T-helper 2 cell treated with Interferon-gamma antibody and Interleukin-4, amounts not matched to agents 5 μg/mL and 100 μg/mL, for 36 hours (primary cell): ENCODE measurements around the gene NOXO1.
A peak's percentile ranks its signal among the peaks of the same experiment; 100 is the strongest.

ENCODE experiments used
- DNase-seq: peaks from one replicate; pipeline ENCODE4 v3.0.0; 2021; ENCODE audit warnings: low spot score
- H3K27ac Mint-ChIP-seq: one replicate; pipeline ENCODE4 v1.8.0; 2021; ENCODE audit warnings: mild to moderate bottlenecking, mixed read lengths
- H3K27me3 Mint-ChIP-seq: one replicate; pipeline ENCODE4 v1.8.0; 2021; ENCODE audit warnings: low read depth, mixed read lengths
- H3K36me3 Mint-ChIP-seq: one replicate; pipeline ENCODE4 v1.8.0; 2021; ENCODE audit warnings: low read depth, mixed read lengths
- H3K4me1 Mint-ChIP-seq: one replicate; pipeline ENCODE4 v1.8.0; 2021; ENCODE audit warnings: low read depth, mixed read lengths
- H3K4me3 Mint-ChIP-seq: one replicate; pipeline ENCODE4 v1.8.0; 2022; ENCODE audit warnings: mild to moderate bottlenecking, moderate library complexity, mixed read lengths
- H3K9me3 Mint-ChIP-seq: one replicate; pipeline ENCODE4 v1.8.0; 2021; ENCODE audit warnings: mixed read lengths

Gene NOXO1

GRCh38 chr16:1997494-1998359 is 16.5 kb upstream of the NOXO1 start:
- no peak for DNase-seq
- Mint-ChIP-seq H3K27ac (no peak overlapping the region), H3K9me3 (no peaks in the 10 kb centered on the region), H3K4me3 (no peak overlapping the region), H3K4me1 (no peaks in the 10 kb centered on the region), H3K36me3 (peaks cover 17% of the 10 kb centered on the region), H3K27me3 (no peaks in the 10 kb centered on the region)

DNA sequence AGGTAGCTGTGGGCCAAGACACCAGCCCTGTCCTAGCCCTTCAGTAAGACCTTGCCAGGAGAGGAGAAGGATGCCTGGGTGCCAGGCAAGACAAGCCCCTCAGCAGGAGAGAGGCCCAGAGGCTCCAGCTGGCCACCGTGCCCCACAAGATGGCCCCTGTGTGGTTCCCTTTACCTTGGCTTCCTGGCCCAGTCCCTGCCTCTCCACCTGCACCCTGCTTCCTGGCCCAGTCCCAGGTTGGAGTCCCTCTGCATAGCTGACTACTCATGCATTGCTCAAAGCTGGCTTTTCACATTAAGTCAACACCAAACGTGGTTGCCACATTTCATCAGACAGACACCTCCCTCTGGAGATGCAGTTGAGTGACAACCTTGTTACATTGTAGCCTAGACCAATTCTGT is 12.5 kb upstream of the NOXO1 start:
- no peaks in the 10 kb centered on the region for H3K9me3 Mint-ChIP-seq
- peak overlapping the region; percentile 32 for H3K27ac Mint-ChIP-seq
- H3K4me3 Mint-ChIP-seq = no peak overlapping the region
- peak; percentile 27 for DNase-seq
- peaks cover 8% of the 10 kb centered on the region for H3K27me3 Mint-ChIP-seq
- H3K36me3 Mint-ChIP-seq = peaks cover 7% of the 10 kb centered on the region
- peaks cover 9% of the 10 kb centered on the region for H3K4me1 Mint-ChIP-seq

- peaks cover 5% of the 10 kb centered on the region for H3K36me3 Mint-ChIP-seq
- no peaks in the 10 kb centered on the region for H3K9me3 Mint-ChIP-seq
- no peak overlapping the region for H3K27ac Mint-ChIP-seq
- no peak for DNase-seq
- H3K27me3 Mint-ChIP-seq = peaks cover 11% of the 10 kb centered on the region
- peaks cover 9% of the 10 kb centered on the region for H3K4me1 Mint-ChIP-seq
- H3K4me3 Mint-ChIP-seq = no peak overlapping the region
Measured at GRCh38 chr16:1992704-1993317, 11.5 kb upstream of the NOXO1 start.

DNA sequence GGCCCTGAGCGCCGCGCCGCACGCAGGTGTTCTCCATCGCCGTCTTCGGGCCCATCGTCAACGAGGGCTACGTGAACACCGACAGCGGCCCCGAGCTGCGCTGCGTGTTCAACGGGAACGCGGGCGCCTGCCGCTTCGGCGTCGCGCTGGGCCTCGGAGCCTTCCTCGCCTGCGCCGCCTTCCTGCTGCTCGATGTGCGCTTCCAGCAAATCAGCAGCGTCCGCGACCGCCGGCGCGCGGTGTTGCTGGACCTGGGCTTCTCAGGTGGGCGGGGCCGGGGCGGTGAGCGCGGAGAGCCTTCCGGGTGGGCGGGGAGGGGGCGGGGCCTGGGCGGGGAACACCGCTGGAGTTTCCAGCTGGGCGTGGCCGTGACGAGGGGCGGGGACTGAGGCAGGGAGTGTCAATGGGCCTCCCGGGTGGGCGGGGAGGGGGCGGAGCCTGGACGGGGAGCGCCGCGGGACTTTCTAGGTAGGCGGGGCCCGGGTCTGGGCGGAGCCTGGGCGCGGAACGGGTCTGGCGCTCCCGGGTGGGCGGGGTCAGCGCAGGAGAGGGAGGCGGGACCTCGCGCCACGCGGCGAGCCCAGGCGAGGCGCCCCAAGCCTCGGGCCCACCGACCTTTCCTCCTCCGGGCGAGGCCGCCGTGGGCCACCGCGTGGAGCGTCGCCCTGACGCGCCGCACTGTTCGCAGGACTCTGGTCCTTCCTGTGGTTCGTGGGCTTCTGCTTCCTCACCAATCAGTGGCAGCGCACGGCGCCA is 10.9 kb upstream of the NOXO1 start:
- Mint-ChIP-seq H3K4me1 (peaks cover 9% of the 10 kb centered on the region), H3K27ac (peak overlapping the region; percentile 69), H3K36me3 (peaks cover 3% of the 10 kb centered on the region), H3K9me3 (no peaks in the 10 kb centered on the region), H3K4me3 (peak overlapping the region; percentile 76), H3K27me3 (peaks cover 11% of the 10 kb centered on the region)
- peak; percentile 92 for DNase-seq

DNA sequence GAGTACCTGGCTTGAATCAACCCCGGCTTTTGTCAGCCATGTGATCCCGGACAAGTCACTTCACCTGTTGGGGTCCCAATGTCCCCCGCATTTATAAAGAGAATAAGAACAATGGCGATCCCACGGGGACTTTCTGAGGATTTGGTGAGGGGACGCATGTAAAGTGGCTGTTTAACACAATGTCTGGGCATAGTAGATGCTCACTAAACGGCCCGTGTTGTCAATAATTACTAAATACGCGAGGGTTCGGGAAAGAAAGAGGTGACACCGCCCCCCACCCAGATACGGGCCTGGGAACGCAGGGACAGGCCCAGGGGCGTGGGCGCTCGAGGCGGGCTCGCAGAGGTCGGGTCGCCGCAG is 10.3 kb upstream of the NOXO1 start:
- DNase-seq = no peak
- Mint-ChIP-seq H3K9me3 (no peaks in the 10 kb centered on the region), H3K27me3 (peaks cover 11% of the 10 kb centered on the region), H3K4me1 (peaks cover 9% of the 10 kb centered on the region), H3K27ac (peak overlapping the region; percentile 69), H3K36me3 (peaks cover 7% of the 10 kb centered on the region), H3K4me3 (peak overlapping the region; percentile 76)

DNA sequence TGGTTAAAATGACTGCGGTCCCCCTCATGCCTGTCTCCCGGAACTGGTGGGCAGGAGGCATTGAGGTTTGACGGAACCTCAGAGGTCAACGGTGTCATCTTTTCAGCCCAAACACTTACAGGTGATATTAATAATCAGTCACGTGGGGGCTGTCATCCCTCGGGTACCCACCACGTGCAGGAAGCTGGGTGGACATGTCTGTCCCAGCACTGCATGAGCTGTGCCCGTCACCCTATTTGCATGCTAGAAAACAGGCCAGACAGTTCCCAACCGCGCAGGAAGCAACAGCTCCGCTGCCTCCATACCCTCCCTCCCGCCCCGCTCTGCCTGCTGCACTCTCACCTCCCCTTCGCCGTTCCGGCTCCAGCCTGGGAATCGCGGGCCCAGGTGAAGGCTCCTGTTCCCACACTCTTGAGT is 9.9 kb upstream of the NOXO1 start:
- Mint-ChIP-seq H3K4me3 (peak overlapping the region; percentile 76), H3K36me3 (peaks cover 9% of the 10 kb centered on the region), H3K27me3 (peaks cover 11% of the 10 kb centered on the region), H3K9me3 (no peaks in the 10 kb centered on the region), H3K4me1 (peaks cover 9% of the 10 kb centered on the region), H3K27ac (peak overlapping the region; percentile 69)
- DNase-seq = peak; percentile 60

- no peaks in the 10 kb centered on the region for H3K9me3 Mint-ChIP-seq
- DNase-seq = peak; percentile 63
- H3K27ac Mint-ChIP-seq = peak overlapping the region; percentile 69
- H3K27me3 Mint-ChIP-seq = peaks cover 11% of the 10 kb centered on the region
- peaks cover 9% of the 10 kb centered on the region for H3K36me3 Mint-ChIP-seq
- H3K4me3 Mint-ChIP-seq = peak overlapping the region; percentile 76
- H3K4me1 Mint-ChIP-seq = peaks cover 9% of the 10 kb centered on the region
Measured at GRCh38 chr16:1990351-1991134, 9.3 kb upstream of the NOXO1 start.

- peaks cover 11% of the 10 kb centered on the region for H3K27me3 Mint-ChIP-seq
- DNase-seq = no peak
- peaks cover 14% of the 10 kb centered on the region for H3K4me1 Mint-ChIP-seq
- no peak overlapping the region for H3K4me3 Mint-ChIP-seq
- H3K36me3 Mint-ChIP-seq = peaks cover 7% of the 10 kb centered on the region
- no peak overlapping the region for H3K27ac Mint-ChIP-seq
- no peaks in the 10 kb centered on the region for H3K9me3 Mint-ChIP-seq
Measured at GRCh38 chr16:1990101-1990350, 8.8 kb upstream of the NOXO1 start.

GRCh38 chr16:1989209-1990100 is 8.2 kb upstream of the NOXO1 start, which contains the start of gene SYNGR3:
SYNGR3 (plus strand) TSS chr16:1989970; CDS start chr16:1990103, 133 bp downstream.
- Mint-ChIP-seq H3K27ac (peak within 1 kb of the TSS; percentile 65), H3K36me3 (peaks cover 10% of the 10 kb centered on the region), H3K4me3 (peak within 1 kb of the TSS; percentile 76), H3K4me1 (peaks cover 18% of the 10 kb centered on the region), H3K27me3 (peaks cover 11% of the 10 kb centered on the region), H3K9me3 (no peaks in the 10 kb centered on the region)
- no peak for DNase-seq

DNA sequence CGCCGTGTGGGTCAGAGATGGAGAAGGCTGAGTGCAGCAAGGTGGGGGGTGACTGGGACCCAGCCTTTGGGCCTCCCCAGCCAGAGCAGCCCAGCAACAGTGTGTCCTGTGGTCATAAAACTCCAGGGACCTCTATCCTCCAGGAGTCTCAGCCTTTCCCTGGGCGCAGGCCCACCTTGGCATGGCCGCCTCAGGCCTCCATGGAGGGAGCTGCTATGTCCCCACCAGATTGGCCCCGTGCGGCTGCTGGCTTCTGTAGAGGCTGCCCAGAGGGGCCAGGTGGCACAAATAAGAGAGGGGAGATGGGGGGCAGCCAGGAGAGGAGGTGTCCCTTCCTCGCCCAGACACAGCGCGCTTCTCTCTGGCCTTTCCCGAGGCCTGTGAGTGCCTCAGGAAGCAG is 5.9 kb upstream of the NOXO1 start:
- peaks cover 22% of the 10 kb centered on the region for H3K27me3 Mint-ChIP-seq
- no peak overlapping the region for H3K4me3 Mint-ChIP-seq
- H3K9me3 Mint-ChIP-seq = no peaks in the 10 kb centered on the region
- no peak for DNase-seq
- H3K36me3 Mint-ChIP-seq = peaks cover 10% of the 10 kb centered on the region
- peaks cover 21% of the 10 kb centered on the region for H3K4me1 Mint-ChIP-seq
- H3K27ac Mint-ChIP-seq = no peak overlapping the region

GRCh38 chr16:1985466-1986150 is 4.3 kb upstream of the NOXO1 start:
- DNase-seq = no peak
- H3K4me1 Mint-ChIP-seq = peaks cover 14% of the 10 kb centered on the region
- H3K36me3 Mint-ChIP-seq = peaks cover 10% of the 10 kb centered on the region
- H3K4me3 Mint-ChIP-seq = peak overlapping the region; percentile 86
- H3K27ac Mint-ChIP-seq = no peak overlapping the region
- H3K9me3 Mint-ChIP-seq = no peaks in the 10 kb centered on the region
- H3K27me3 Mint-ChIP-seq = peaks cover 36% of the 10 kb centered on the region

- DNase-seq = no peak
- Mint-ChIP-seq H3K27me3 (peaks cover 41% of the 10 kb centered on the region), H3K4me3 (peak overlapping the region; percentile 86), H3K27ac (peak overlapping the region; percentile 62), H3K36me3 (peaks cover 10% of the 10 kb centered on the region), H3K4me1 (peaks cover 14% of the 10 kb centered on the region), H3K9me3 (no peaks in the 10 kb centered on the region)
Measured at GRCh38 chr16:1984347-1985225, 3.3 kb upstream of the NOXO1 start.
